NAMALWA (cell line): Measurements from ENCODE around the gene BCL7C.
"Not testable (repeated sequence)": the region's sequence is repeated elsewhere in the genome, so short reads cannot be mapped to it uniquely, and the experiment has no call there.

Experiments used
- DNase-seq: peaks from one replicate; pipeline ENCODE4 v3.0.0-alpha.2; 2015; ENCODE audit warnings: low spot score

BCL7C gene

GRCh38 chr16:30860729-30861128, 33.1 kb downstream of the BCL7C start:
- DNase-seq: not testable (repeated sequence)

GRCh38 chr16:30858829-30859423, 35.0 kb downstream of the BCL7C start:
- no peak for DNase-seq

- DNase-seq: no peak
These were observed 35.8 kb downstream of the BCL7C start for GRCh38 chr16:30858111-30858495.

GRCh38 chr16:30853758-30854157, 40.1 kb downstream of the BCL7C start:
- DNase-seq: no peak

- DNase-seq: no peak
These were observed 43.6 kb downstream of the BCL7C start for GRCh38 chr16:30850246-30850645.

GRCh38 chr16:30846649-30847402, 47.1 kb downstream of the BCL7C start:
- DNase-seq: no peak

GRCh38 chr16:30844671-30845449, 49.0 kb downstream of the BCL7C start:
- DNase-seq: peak; percentile 97

- no peak for DNase-seq
These were observed 49.6 kb downstream of the BCL7C start for GRCh38 chr16:30844346-30844670.

- no peak for DNase-seq
These were observed 50.4 kb downstream of the BCL7C start for GRCh38 chr16:30843501-30843900.

- no peak for DNase-seq
These were observed 50.9 kb downstream of the BCL7C start for GRCh38 chr16:30842971-30843370.

- no peak for DNase-seq
These were observed 52.5 kb downstream of the BCL7C start for GRCh38 chr16:30841332-30841731.

GRCh38 chr16:30840611-30841010, 53.3 kb downstream of the BCL7C start:
- DNase-seq: no peak

- no peak for DNase-seq
These were observed 54.2 kb downstream of the BCL7C start for GRCh38 chr16:30839523-30840227.

- peak; percentile 28 for DNase-seq
These were observed 54.9 kb downstream of the BCL7C start for GRCh38 chr16:30838876-30839471.

- no peak for DNase-seq
These were observed 56.0 kb downstream of the BCL7C start for GRCh38 chr16:30837904-30838303.
